ENCODE results near the gene NTRK1.
A peak's percentile ranks its signal among the peaks of the same experiment; 100 is the strongest.

The NTRK1 gene

GRCh38 chr1:156858959-156859522, 1.6 kb upstream of the NTRK1 start, which contains the start of gene INSRR:
TSS of gene INSRR (minus strand) at chr1:156859117. CDS start at chr1:156858621, 496 bp downstream.
- peak; percentile 2; the same call in 2 of the 3 replicates for ATAC-seq
- TF ChIP-seq TOX (CRISPR knock-in tag; IDR thresholded peaks at IDR 0.05; ENCODE audit: borderline replicate concordance) (no peak), OSR1 (CRISPR knock-in tag; IDR thresholded peaks at IDR 0.05) (no peak), ZFP30 (CRISPR knock-in tag; IDR thresholded peaks at IDR 0.05) (no peak), ARNTL (CRISPR knock-in tag; IDR thresholded peaks at IDR 0.05; ENCODE audit: borderline replicate concordance, low read depth) (no peak), ZC3H10 (CRISPR knock-in tag; IDR thresholded peaks at IDR 0.05) (no peak), CSRNP3 (CRISPR knock-in tag; IDR thresholded peaks at IDR 0.05) (no peak), PATZ1 (CRISPR knock-in tag; IDR thresholded peaks at IDR 0.05; ENCODE audit: borderline replicate concordance) (no peak), ZNF8 (CRISPR knock-in tag; IDR thresholded peaks at IDR 0.05) (no peak), TSHZ2 (CRISPR knock-in tag; IDR thresholded peaks at IDR 0.05) (no peak), ZNF565 (CRISPR knock-in tag; conservative IDR thresholded peaks at IDR 0.05; ENCODE audit: low read depth) (no peak)

GRCh38 chr1:156859523-156860112, 1.0 kb upstream of the NTRK1 start:
- ATAC-seq, result peak; percentile 42
- no peak for TF ChIP-seq ZNF565 (CRISPR knock-in tag; conservative IDR thresholded peaks at IDR 0.05; ENCODE audit: low read depth)
- TF ChIP-seq RARB (CRISPR knock-in tag; IDR thresholded peaks at IDR 0.05), result no peak
- TF ChIP-seq ZC3H10 (CRISPR knock-in tag; IDR thresholded peaks at IDR 0.05), result no peak
- no peak for TF ChIP-seq TCF4 (CRISPR knock-in tag; IDR thresholded peaks at IDR 0.05; ENCODE audit: borderline replicate concordance)
- no peak for TF ChIP-seq GLIS3 (CRISPR knock-in tag; IDR thresholded peaks at IDR 0.05)
- TF ChIP-seq PPARA (CRISPR knock-in tag; IDR thresholded peaks at IDR 0.05; ENCODE audit: borderline replicate concordance), result no peak

GRCh38 chr1:156860113-156860627, 495 bp upstream of the NTRK1 start:
- TF ChIP-seq CSDC2 (CRISPR knock-in tag; IDR thresholded peaks at IDR 0.05) (no peak), TOX (CRISPR knock-in tag; IDR thresholded peaks at IDR 0.05; ENCODE audit: borderline replicate concordance) (no peak), GLIS3 (CRISPR knock-in tag; IDR thresholded peaks at IDR 0.05) (no peak), PATZ1 (CRISPR knock-in tag; IDR thresholded peaks at IDR 0.05; ENCODE audit: borderline replicate concordance) (peak; percentile 75; the same call in 1 of the 2 replicates)
- ATAC-seq, result peak; percentile 82

GRCh38 chr1:156862584-156862983, 1.9 kb downstream of the NTRK1 start:
- TF ChIP-seq ZNF70 (CRISPR knock-in tag; IDR thresholded peaks at IDR 0.05) (no peak), ESRRG (CRISPR knock-in tag; IDR thresholded peaks at IDR 0.05) (no peak), ARNTL (CRISPR knock-in tag; IDR thresholded peaks at IDR 0.05; ENCODE audit: borderline replicate concordance, low read depth) (no peak)
- ATAC-seq, result no peak

All from SK-N-SH treated with all-trans-retinoic acid at 6 μM for 48 hours (cell line).